HG03342 (cell line): ENCODE results near the gene CPM.
"Not testable (repeated sequence)": the region's sequence is repeated elsewhere in the genome, so short reads cannot be mapped to it uniquely, and the experiment has no call there.

Experiments used
- ATAC-seq: cut with Tn5 transposase; IDR thresholded peaks from one replicate; pipeline ENCODE4 v1.9.1; 2021; ENCODE audit warnings: mild to moderate bottlenecking, moderate library complexity; ENCODE audit not compliant: unreplicated experiment

The CPM gene

DNA sequence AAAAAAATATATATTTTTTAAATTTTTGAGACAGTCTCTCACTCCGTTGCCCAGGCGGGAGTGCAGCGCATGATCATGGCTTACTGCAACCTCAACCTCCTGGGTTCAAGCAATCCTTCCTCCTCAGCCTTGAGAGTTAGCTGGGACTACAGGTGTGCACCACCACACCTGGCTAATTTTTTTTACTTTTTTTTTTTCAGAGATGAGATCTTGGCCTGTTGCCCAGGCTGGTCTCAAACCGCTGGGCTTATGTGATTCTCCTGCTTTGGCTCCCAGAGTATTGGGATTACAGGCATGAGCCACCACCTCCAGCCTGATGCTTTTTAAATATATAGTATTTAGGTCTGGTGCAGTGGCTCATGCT lies 100.5 kb downstream of the CPM start:
- no peak for ATAC-seq

DNA sequence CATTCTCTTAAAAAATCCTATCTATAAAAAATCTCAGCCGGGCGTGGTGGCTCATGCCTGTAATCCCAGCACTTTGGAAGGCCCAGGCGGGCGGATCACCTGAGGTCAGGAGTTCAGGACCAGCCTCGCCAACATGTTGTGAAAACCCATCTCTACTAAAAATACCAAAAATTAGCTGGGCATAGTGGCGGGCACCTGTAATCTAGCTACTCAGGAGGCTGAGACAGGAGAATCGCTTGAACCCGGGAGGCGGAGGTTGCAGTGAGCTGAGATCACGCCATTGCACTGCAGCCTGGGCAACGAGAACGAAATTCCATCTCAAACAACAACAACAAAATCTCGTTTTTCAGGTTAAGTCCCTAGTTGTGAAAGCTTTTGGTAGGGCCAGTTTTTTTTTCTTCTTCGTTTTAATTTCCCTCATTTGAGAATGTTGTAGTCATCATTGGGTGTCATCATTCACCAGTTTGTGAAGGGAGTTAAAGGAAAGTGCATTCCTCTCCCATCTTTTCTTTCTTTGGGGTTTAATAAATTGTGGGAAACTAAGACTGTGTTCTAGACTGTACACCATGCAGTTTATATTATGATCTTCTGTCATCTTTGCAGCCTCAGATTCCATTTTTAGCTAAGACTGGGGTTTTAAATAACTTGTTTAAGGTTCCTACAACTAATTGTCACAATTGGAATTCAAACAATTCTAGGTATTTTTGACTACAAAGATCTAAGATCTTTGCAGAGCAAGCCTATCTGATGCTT lies 101.0 kb downstream of the CPM start:
- ATAC-seq, result no peak

DNA sequence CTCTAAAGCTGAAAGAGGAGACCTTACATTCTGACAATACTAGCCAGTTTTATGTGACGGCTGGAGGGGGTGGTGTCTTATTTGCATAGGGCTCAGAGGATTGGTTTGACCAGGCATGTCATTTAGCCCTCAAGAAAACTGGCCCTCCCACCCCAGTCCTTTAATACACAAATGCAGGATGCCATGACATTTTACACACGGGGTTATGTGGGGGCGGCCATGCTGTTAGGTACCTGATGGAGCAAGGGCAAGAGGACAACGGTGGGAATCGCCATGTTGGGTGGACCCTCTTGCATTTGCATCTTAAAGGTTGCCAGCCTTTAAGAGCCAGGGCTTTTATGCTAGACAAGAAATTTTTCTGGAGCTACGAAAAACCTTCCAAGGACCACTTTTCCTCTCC lies 101.7 kb downstream of the CPM start:
- ATAC-seq, result no peak

DNA sequence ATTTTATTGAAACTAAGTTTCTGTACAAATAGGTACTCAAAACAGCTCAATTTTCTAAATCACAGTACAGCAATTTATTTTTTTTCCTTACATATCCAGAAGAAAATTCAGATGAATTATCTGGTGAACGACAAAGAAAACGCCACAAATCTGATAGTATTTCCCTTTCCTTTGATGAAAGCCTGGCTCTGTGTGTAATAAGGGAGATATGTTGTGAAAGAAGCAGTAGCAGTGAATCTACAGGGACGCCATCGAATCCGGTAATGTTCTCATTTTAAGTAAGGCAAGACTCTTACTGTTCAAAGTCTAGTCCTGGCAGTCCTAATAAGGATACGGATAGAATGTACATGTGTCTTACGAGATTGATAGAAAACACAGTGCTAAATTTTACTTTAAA lies 104.3 kb downstream of the CPM start:
- ATAC-seq, result no peak

DNA sequence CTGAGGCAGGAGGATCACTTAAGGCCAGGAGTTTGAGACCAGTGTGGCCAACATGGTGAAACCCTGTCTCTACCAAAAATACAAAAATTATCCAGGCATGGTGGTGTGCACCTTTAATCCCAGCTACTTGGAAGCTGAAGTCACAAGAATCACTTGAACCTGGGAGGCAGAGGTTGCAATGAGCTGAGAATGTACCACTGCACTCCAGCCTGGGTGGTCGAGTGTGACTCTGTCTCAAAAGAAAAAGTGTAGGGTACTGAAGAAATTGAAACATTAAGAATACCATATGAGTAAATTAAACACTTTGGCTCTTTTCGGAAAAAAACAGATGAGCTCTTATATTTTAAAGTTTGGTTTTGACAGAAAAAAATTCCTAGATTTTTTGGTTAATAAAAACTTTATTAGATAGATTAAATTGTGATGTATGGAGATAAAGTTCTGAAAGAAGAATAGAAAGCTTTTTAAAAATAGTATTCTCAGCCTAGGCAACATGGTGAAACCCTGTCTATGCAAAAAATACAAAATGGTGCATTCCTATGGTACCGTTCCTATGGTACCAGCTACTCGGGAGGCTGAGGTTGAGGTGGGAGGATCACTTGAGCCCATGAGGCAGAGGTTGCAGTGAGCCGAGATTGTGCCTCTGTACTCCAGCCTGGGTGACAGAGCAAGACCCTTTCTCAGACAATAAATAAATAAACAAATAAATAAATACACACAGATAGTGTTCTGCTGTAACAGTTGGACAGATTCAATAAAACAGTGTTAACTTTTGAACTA lies 104.9 kb downstream of the CPM start:
- ATAC-seq, result no peak

DNA sequence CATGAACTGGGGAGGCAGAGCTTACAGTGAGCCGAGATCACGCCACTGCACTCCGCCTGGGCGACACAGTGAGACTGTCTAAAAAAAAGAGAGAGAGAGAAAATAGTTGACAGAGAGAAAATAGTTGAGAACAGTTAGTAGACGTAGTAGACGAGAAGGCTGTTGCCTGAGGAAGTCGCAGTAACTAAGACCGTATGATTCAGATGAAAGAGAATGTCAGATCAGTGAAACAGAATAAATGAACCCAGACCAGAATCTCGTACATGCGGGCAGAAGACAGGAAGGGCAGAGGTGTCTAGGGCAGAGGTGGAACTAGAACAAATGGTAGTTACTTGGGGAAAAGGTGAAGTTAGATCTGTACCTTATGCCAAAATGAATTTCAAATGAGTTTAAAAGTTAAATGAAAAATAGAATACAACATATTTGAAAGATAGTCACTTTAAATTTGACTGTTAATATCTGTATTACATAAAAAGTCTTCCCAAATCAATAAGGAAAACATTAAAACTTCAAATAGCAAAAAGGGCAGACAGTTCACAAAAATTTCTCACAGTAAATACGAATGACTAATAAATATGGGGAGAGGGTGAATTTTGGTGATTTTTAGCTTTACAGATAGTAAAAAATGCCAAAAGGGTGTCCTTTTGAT lies 107.3 kb downstream of the CPM start:
- no peak for ATAC-seq

DNA sequence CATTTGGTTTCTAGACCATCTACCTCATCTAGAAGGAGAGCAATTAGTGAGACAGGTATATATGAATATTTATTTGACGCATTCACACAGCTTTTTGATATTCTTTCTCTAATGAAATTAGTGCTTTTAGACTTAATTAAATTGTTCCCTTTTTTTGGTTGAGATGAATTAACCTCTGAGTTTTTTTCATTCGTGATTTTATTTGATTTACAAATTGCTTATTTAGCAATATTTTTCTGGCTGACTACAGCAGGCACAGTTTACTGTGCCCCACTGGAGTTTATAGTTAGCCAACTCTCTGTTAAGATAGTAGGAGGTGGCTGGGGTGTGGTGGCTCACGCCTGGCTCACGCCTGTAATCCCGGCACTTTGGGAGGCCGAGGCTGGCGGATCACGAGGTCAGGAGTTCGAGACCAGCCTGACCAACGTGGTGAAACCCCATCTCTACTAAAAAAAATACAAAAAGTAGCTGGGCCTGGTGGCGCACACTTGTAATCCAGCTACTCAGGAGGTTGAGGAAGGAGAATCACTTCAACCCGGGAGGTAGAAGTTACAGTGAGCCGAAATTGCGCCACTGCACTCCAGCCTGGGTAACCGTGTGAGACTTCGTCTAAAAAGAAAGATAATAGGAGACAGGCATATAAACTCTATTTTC lies 108.2 kb downstream of the CPM start:
- ATAC-seq, result no peak

DNA sequence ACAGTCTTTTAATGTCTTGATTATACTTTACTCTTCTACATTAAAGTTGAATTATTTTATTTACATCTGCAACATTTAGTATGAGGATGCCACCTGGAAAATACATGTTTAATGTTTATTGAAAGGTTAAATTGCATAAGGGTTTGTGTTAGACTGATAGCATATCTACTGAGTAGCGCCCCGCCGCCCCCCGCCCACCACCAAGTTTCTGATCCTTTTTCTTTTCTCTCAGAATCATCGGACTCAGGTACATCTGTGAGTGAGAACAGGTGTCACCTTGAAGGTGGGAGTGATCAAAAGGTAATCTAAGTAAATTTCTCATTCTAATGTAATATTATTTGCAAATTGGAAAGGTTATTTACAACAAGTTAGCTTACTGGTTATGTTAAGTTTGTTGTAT lies 108.8 kb downstream of the CPM start:
- no peak for ATAC-seq

DNA sequence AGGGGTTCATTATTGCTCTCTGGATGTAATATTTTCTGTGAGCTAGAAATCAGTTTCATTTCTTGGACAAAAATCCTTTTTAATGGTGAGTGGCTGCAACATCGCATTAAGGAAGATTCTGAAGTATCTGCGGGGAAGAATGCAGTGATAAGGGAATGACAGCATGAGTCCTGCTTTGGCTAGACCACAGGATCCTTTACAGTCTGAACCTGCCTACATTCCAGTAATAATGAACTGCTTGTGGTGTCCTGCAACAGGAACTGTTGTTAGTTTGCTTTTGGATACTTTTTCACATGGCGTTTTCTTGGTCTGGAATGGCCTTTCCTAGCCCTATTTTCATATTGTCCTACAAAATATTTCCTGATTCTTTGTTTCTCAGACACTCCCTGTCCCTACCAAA lies 109.3 kb downstream of the CPM start:
- ATAC-seq, result no peak

DNA sequence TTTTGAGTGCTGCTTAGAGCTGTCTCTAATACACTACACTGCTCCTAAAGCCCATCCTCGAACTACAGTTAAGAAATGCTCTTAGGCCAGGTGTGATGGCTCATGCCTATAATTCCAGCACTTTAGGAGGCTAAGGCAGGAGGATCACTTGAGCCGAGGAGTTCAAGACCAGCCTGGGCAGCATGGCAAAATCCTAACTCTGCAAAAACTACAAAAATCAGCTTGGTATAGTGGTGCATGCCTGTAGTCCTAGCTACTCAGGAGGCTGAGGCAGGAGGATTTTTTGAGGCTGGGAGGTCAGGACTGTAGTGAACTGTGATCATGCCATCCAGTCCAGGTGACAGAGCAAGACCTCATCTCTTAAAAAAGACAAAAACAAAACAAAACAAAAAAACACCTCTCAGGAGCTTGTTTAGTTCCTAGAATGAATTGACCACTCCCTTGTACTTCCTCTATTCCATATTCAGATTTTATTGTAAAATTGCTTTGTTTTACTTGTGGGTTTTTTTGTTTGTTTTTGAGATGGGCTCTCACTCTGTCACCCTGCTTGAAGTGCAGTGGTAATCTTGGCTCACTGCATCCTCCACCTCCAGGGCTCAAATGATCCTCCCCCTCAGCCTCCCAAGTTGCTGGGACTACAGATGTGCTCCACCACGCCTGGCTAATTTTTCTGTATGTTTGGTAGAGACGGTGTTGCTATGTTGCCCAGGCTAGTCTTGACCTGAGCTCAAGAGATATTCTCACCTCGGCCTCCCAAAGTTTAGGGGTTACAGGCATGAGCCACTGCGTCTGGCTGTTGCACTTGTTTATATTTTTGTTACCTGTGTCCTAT lies 111.4 kb downstream of the CPM start:
- no peak for ATAC-seq

DNA sequence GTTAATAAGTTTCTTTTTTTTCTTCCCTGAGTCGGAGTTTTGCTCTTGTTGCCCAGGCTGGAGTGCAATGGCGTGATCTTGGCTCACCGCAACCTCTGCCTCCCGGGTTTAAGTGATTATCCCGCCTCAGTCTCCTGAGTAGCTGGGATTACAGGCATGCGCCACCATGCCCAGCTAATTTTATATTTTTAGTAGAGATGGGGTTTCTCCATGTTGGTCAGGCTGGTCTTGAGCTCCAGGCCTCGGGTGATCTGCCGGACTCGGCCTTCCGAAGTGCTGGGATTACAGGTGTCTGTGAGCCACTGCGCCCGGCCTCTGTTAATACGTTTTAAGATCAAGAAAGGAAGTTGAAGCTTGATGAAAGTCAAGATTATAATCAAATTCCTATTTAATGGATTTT lies 113.5 kb downstream of the CPM start:
- ATAC-seq, result not testable (repeated sequence)

DNA sequence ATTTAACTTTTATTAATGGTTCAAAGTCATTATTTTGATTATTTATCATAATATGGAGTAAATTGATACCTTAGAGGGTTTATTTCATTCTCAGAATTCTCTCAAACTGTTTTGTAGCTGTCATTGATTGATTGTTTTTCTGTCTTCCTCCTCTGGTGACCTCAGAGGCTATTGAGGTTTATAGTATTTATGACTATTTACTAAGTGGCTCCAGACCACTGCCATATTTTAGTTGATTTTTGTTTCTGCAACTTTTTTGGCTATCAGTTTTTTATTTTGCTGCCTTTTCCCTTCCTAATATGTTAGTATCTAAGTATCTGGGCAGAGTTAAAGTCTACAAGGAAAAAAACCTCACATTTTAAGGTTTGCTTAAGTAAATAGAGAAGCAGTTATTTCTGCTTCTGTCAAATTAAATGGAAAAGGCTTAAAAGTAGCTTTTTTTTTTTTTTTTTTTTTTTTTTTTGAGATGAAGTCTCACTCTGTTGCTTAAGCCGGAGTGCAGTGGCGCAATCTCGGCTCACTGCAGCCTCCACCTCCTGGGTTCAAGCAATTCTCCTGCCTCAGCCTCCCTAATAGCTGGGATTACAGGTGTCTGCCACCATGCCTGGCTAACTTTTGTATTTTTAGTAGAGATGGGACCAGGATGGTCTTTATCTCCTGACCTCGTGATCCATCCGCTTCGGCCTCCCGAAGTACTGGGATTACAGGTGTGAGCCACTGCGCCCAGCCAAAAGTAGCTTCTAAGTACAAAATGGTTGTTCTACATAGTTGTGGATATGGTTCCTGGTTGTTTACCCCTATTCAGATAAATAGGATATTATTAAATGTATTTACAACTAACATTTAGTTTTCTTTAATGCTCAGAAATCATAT lies 116.8 kb downstream of the CPM start:
- no peak for ATAC-seq

DNA sequence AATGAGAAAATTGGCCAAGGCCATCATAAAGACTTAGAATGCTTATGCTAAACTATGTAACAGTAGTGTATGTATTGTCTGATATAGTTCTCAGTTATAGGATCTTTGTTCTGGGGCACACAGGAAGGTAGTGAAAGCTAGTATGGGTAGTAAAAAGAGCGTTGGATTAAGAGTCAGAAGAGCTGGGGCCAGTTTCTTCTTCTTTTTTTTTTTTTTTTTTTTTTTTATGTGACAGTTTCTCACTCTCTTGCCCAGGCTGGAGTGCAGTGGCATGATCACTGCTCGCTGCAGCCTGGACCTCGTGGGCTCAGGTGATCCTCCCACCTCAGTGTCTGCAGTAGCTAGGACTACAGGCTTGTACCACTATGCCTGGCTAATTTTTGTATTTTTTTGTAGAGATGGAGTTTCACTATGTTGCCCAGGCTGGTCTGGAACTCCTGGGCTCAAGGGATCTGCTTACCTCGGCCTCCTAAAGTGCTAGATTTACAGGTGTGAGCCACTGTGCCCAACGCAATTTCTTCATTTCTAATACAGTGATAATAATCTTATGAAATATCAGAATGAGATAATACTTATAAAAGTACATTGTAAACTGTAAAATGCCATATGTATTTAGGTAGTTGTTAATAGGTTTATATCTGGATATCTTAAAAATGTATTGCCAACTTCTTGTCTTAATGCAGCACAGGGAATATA lies 117.6 kb downstream of the CPM start:
- no peak for ATAC-seq

DNA sequence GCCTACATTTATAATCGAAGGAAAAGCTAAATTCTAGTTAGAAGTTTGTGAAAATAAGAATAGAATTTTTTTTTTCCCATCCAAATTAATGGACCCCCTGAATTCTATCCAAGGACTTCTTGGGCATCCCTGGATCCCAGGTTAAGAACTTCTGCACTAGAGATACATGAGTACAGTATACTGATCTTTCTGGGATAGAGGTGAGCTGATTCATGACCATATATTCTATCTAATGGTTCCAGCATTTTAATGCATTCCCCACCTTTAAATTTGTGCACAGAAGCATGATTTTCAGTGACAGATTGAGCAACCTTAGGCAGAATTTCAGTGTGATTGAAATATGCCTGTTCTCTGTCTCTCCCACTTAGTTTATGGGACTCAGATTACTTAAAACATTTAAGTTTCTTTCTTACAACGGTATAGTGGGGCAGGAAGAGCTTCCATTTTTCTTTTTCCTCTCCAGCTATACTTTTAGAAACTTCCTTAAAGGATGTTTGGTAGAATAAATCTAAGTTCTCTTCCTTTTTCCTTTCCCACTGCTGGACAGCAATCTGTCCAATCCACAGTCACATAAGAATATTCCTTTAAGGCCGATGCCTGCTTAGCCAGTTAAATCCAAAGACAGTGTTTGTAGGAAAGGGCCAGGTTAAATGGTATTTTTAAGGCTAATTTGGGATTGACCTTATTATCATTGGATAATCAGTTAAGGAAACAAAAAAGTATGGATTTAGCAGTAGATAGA lies 118.3 kb downstream of the CPM start:
- no peak for ATAC-seq

DNA sequence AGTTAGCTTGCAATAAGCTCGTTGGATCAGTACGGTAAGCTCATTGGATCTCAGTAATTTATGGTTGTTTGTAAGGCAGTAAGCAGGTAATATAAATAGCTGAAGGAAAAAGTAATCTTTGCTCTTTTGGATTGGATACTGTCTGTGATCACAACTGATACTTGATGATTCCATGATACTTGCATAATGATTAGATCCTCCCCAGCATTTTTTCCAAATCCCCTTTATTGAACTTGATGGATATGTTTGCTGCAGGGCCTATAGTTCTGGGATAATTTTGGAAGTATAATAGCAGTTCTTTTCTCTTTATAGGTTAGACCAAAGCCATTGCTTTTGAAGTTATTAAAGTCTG lies 119.8 kb downstream of the CPM start:
- ATAC-seq, result no peak

DNA sequence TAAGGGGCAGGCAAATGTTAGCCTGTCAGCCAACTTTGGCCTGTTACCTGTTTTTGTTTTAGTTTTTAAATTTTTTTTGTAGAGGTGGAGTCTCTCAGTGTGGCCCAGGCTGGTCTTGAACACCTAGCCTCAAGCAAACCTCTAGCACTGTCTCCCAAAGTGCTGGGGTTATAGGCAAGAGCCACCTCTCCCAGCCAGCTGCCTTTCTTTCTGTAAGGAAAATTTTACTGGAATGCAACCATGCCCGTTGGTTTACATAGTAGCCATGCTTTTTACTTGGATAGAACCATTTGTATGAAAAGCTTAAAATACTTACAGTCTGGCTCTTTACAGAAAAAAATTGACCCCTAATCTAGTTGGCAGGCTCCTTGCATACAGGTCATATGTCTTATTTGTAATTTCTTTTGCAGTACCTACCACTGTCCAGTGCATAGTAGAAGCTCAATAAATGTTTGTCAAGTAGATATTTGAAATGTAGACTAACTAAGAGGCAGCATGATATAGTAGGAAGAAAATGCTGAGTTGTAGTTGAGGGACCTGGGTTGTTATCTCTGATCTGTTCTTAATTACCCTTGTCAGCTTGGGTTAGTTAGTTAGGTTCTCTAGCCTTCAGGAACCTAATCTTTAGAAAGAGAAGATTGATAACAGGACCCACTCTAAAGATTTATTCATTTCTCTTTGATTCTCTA lies 120.3 kb downstream of the CPM start:
- no peak for ATAC-seq

DNA sequence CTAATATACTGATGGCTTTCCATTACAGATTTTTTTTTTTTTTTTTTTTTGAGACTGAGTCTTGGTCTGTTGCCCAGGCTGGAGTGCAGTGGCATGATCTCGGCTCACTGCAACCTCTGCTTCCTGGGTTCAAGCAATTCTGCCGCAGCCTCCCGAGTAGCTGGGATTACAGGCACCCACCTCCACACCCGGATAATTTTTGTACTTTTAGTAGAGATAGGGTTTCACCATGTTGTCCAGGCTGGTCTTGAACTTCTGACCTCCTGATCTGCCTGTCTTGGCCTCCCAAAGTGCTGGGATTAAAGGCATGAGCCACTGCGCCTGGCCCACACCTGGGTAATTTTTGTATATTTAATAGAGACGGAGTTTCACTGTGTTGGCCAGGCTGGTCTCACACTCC lies 121.4 kb downstream of the CPM start:
- not testable (repeated sequence) for ATAC-seq

DNA sequence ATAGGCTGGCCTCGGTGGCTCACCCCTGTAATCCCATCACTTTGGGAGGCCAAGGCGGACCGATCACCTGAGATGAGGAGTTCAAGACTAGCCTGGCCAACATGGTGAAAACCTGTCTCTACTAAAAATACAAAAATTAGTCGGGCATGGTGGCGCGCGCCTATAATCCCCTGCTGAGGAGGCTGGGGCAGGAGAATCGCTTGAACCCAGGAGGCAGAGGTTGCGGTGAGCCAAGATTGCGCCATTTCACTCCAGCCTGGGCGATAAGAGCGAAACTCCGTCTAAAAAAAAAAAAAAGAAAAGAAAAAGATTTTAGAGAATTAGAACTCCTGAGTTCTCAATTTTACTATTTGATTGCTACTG lies 123.0 kb downstream of the CPM start:
- not testable (repeated sequence) for ATAC-seq
